HepG2 (cell line): ENCODE measurements around the gene ZNFX1. TPM values are rescaled to one million over a fixed set of nuclear protein-coding genes. Genes with fewer than 3 reads are reported as not detected.
A peak's percentile ranks its signal among the peaks of the same experiment; 100 is the strongest.

Source experiments
- BCL3 ChIP-seq: sonication (generic); formaldehyde crosslinking; IDR thresholded peaks from 2 replicates; pipeline ENCODE4 v1.5.1; 2020; ENCODE audit warnings: mild to moderate bottlenecking, missing genetic modification reagents, moderate library complexity
- CEBPB ChIP-seq: IDR thresholded peaks from 2 replicates; pipeline ENCODE4 v1.6.1; 2011; ENCODE audit warnings: low read depth, low read length, improper control_type of control experiment, borderline replicate concordance
- HNF1B ChIP-seq: sonication (generic); formaldehyde crosslinking; IDR thresholded peaks from 2 replicates; pipeline ENCODE4 v1.5.1; 2020; ENCODE audit warnings: mild to moderate bottlenecking, moderate library complexity, missing genetic modification reagents
- KDM1A ChIP-seq: IDR thresholded peaks from 2 replicates; pipeline ENCODE4 v1.6.1; 2016; ENCODE audit warnings: missing compliant biosample characterization
- MXD3 ChIP-seq: IDR thresholded peaks from 2 replicates; pipeline ENCODE4 v1.6.1; 2016; ENCODE audit warnings: mild to moderate bottlenecking, missing biosample characterization, missing genetic modification reagents
- RBFOX2 ChIP-seq: fragments of 200-400 bp; formaldehyde crosslinking; IDR thresholded peaks from 2 replicates; pipeline ENCODE4 v1.6.1; 2017; ENCODE audit warnings: low read depth, mild to moderate bottlenecking, low read length
- RBM22 ChIP-seq: fragments of 200-400 bp; formaldehyde crosslinking; optimal IDR thresholded peaks from 2 replicates; pipeline ENCODE3; 2017; ENCODE audit warnings: mild to moderate bottlenecking, low read length, moderate library complexity
- THYN1 ChIP-seq: sonication (generic); formaldehyde crosslinking; IDR thresholded peaks from 2 replicates; pipeline ENCODE4 v1.8.1; 2023; ENCODE audit warnings: low read depth, mild to moderate bottlenecking, moderate library complexity, missing genetic modification reagents, borderline replicate concordance
- ZNF558 ChIP-seq: sonication (generic); formaldehyde crosslinking; IDR thresholded peaks from 2 replicates; pipeline ENCODE4 v1.9.0; 2022; ENCODE audit warnings: mild to moderate bottlenecking, missing genetic modification reagents, borderline replicate concordance
- ZNF577 ChIP-seq: sonication (generic); formaldehyde crosslinking; IDR thresholded peaks from 2 replicates; pipeline ENCODE4 v1.4.0; 2020; ENCODE audit warnings: mild to moderate bottlenecking, low read depth, missing genetic modification reagents, borderline replicate concordance
- polyA plus RNA-seq, 8 experiments: library from polyadenylated mRNA; depleted of rRNA in 3 of 8; stranded (reverse) in 7 of 8; unstranded in 1 of 8; fragments of >200 nt; fragmentation: Illumina TruSeq in 4 of 8; extraction: Trizol in 4 of 8; gene quantifications; 2 replicates each; pipeline versions ENCODE4 v1.2.1 to v1.2.3, GENCODE V29; 2011 to 2016; ENCODE audit warnings: low read depth in 4 of 8, missing spikeins in 1 of 8, mixed read lengths in 1 of 8; ENCODE audit not compliant: insufficient read depth in 1 of 8
- total RNA-seq, 5 experiments: library from RNA; depleted of rRNA; stranded (reverse); fragments of >200 nt; fragmentation: Illumina TruSeq; extraction: Trizol; gene quantifications; 2 replicates each; pipeline ENCODE4 v1.2.3, GENCODE V29; 2016; ENCODE audit warnings: low read depth in 1 of 5

ZNFX1 gene
- total and polyA plus RNA-seq, 2 of the 13 experiments (the other 11 are each of a cell fraction or from before 2014, with no cell fraction given) = 2.9 to 11.1 TPM

- TF ChIP-seq THYN1 (no peak), CEBPB (no peak), MXD3 (CRISPR knock-in tag) (no peak), HNF1B (no peak), RBFOX2 (peak; percentile 75), KDM1A (CRISPR knock-in tag) (no peak), ZNF558 (CRISPR knock-in tag) (0 out of 2 replicates have a peak, but pooled peaks have one; percentile 14), RBM22 (peak; percentile 41), ZNF577 (CRISPR knock-in tag) (no peak), BCL3 (CRISPR knock-in tag) (no peak)
Measured at GRCh38 chr20:49285813-49286494, 8.1 kb upstream of the ZNFX1 start (continued).
